CD4-positive, alpha-beta memory T cell (primary cell): ENCODE measurements around the gene SYNPO2. TPM values are rescaled to one million over a fixed set of nuclear protein-coding genes. Genes with fewer than 3 reads are reported as not detected.

Experiments used
- polyA plus RNA-seq, 2 donors: library from polyadenylated mRNA; unstranded; fragments of 300-500 nt; fragmentation: Illumina TruSeq; gene quantifications; one replicate each; pipeline ENCODE4 v1.2.3, GENCODE V29; 2021
- total RNA-seq, 2 experiments: library from RNA; stranded (reverse); gene quantifications; one replicate each; pipeline ENCODE4 v1.2.3, GENCODE V29; 2021

Gene SYNPO2
- total and polyA plus RNA-seq, 4 experiments from 2014 or later, result 0.04 to 1.4 (median 0.84) TPM

Other genes with a start within 250 kb of the SYNPO2 start
- 10 to 100 TPM; 67.2 to 70.5 TPM for gene METTL14, start 203.5 kb upstream of the SYNPO2 start, total RNA-seq
- gene METTL14, start 203.5 kb upstream of the SYNPO2 start, polyA plus RNA-seq, result 10 to 100 TPM; 23.6 to 50.8 TPM
- gene SEC24D, start 52.7 kb upstream of the SYNPO2 start, total RNA-seq, result 10 to 100 TPM; 34.5 to 36.8 TPM
- gene SEC24D, start 52.7 kb upstream of the SYNPO2 start, polyA plus RNA-seq, result 10 to 100 TPM; 16.1 to 25.9 TPM
- gene MYOZ2, start 247.0 kb downstream of the SYNPO2 start, total RNA-seq, result not detected
- gene MYOZ2, start 247.0 kb downstream of the SYNPO2 start, polyA plus RNA-seq, result not detected